OCI-LY7 (cell line): ENCODE measurements around the gene IDH3B. TPM values are rescaled to one million over a fixed set of nuclear protein-coding genes. Genes with fewer than 3 reads are reported as not detected.
A peak's percentile ranks its signal among the peaks of the same experiment; 100 is the strongest.

ENCODE experiments used
- BruUV-seq: library from RNA; stranded (reverse); fragments of 400-500 nt; replicated peaks from 2 replicates; lab custom pipeline; 2021; lab: Mats Ljungman, UMichigan
- CTCF ChIA-PET: fragments of 300-600 bp; sonication (Branson Sonifier 250); formaldehyde crosslinking; loops from one replicate; lab custom pipeline; 2022; ENCODE audit warnings: antibody characterized with exemption; ENCODE audit not compliant: unreplicated experiment; lab: Charles Lee
- POLR2A ChIA-PET: fragments of 300-600 bp; sonication (Branson Sonifier 250); formaldehyde crosslinking; loops from one replicate; lab custom pipeline; 2022; ENCODE audit warnings: antibody characterized with exemption; lab: Charles Lee
- DNase-seq: peaks from one replicate; pipeline ENCODE4 v3.0.0-alpha.2; 2015; ENCODE audit warnings: low spot score
- H2AFZ ChIP-seq: fragments of 200-600 bp; sonication (generic), shearing (Covaris generic); 2 replicates; pipeline ENCODE4 v1.6.1; 2014; ENCODE audit warnings: mild to moderate bottlenecking, antibody characterized with exemption, low read length, moderate library complexity
- H3K27ac ChIP-seq: fragments of 200-600 bp; sonication (generic); 2 replicates; pipeline ENCODE4 v1.5.1; 2014; ENCODE audit warnings: mixed run types, low read depth, mild to moderate bottlenecking, moderate library complexity, low read length, inconsistent platforms; ENCODE audit not compliant: poor library complexity, severe bottlenecking
- H3K36me3 ChIP-seq: fragments of 200-600 bp; sonication (generic); 2 replicates; pipeline ENCODE4 v1.6.1; 2014; ENCODE audit warnings: mild to moderate bottlenecking, antibody characterized with exemption, low read length, moderate library complexity, mixed read lengths; ENCODE audit not compliant: insufficient read depth
- H3K4me1 ChIP-seq: fragments of 200-600 bp; sonication (generic); 2 replicates; pipeline ENCODE4 v1.5.1; 2014; ENCODE audit warnings: mild to moderate bottlenecking, low read length; ENCODE audit not compliant: insufficient read depth, poor library complexity, severe bottlenecking
- H3K4me2 ChIP-seq: fragments of 200-600 bp; sonication (generic); 2 replicates; pipeline ENCODE4 v1.6.1; 2014; ENCODE audit warnings: mild to moderate bottlenecking, low read length
- H3K4me3 ChIP-seq: fragments of 200-600 bp; sonication (generic); 2 replicates; pipeline ENCODE4 v1.5.1; 2014; ENCODE audit warnings: mild to moderate bottlenecking, low read depth, low read length; ENCODE audit not compliant: poor library complexity, severe bottlenecking
- H3K79me2 ChIP-seq: fragments of 200-600 bp; sonication (generic); 2 replicates; pipeline ENCODE4 v1.6.1; 2016; ENCODE audit warnings: low read depth, mild to moderate bottlenecking, low read length, moderate library complexity, mixed read lengths; ENCODE audit not compliant: insufficient read depth
- H3K9me2 ChIP-seq: fragments of 200-600 bp; sonication (generic); 2 replicates; pipeline ENCODE4 v1.6.1; 2016; ENCODE audit warnings: mild to moderate bottlenecking, low read length, mixed read lengths; ENCODE audit not compliant: insufficient read depth
- H3K9me3 ChIP-seq: fragments of 200-600 bp; sonication (generic); 2 replicates; pipeline ENCODE4 v1.6.1; 2014; ENCODE audit warnings: mild to moderate bottlenecking, mixed run types, low read length, mixed read lengths
- H4K20me1 ChIP-seq: fragments of 200-600 bp; sonication (generic); 2 replicates; pipeline ENCODE4 v1.6.1; 2014; ENCODE audit warnings: mild to moderate bottlenecking, antibody characterized with exemption, low read length, moderate library complexity, mixed read lengths; ENCODE audit not compliant: insufficient read depth
- CTCF ChIP-seq: fragments of 200-600 bp; sonication (generic); conservative IDR thresholded peaks from 2 replicates; pipeline ENCODE4 v1.5.1; 2014; ENCODE audit warnings: mild to moderate bottlenecking, antibody characterized with exemption, low read length, moderate library complexity, mixed read lengths
- EZH2phosphoT487 ChIP-seq: fragments of 200-600 bp; sonication (generic); IDR thresholded peaks from 2 replicates; pipeline ENCODE4 v1.6.1; 2018; ENCODE audit warnings: low read depth, borderline replicate concordance, mild to moderate bottlenecking, mixed run types, antibody characterized with exemption, low read length, moderate library complexity, mixed read lengths
- intact Hi-C: fragments of 100-400 bp; cut with micrococcal nuclease; formaldehyde crosslinking; loops from one replicate; pipeline ENCODE4 v1.10.0; 2022; ENCODE audit not compliant: unreplicated experiment
- total RNA-seq, 2 experiments: library from RNA; depleted of rRNA in 1 of 2; stranded (reverse); fragments of >200 nt in 1 of 2; shearing (Covaris generic) in 1 of 2; gene quantifications; 2 replicates each; pipeline ENCODE4 v1.2.3, GENCODE V29; 2014 to 2022

Gene IDH3B
- total RNA-seq, 2 experiments from 2014 or later: 142 to 154 TPM

DNA sequence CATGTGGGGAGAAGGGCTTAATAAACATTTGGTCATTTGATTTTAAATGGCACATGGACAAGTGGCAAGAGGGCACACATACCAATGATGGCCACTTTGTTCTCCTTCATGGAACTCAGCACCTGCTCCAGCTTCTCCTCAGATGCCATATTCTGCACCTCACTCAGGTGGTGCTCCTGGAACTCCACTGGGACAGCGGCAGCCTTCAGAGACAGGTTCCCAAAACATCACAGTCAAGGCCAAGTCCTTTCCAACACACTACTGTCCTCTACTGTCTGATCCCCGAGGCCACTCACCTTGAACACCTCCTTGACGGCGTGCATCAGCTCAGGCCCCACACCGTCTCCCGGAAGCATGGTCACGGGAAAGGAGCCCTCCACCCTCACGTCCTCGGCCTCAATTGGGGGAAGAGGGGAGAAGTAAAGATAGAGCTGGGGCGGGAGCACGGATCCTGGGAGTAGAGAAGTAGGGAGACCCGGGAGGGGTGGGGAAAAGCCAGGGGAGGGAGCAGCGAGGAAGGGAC lies 591 bp downstream of the IDH3B start:
- H3K79me2 ChIP-seq: peaks cover 19% of the 10 kb centered on the region
- no peak for DNase-seq
- H3K27ac ChIP-seq: peak overlapping the region; percentile 74
- no peaks in the 10 kb centered on the region for H3K9me2 ChIP-seq
- peak overlapping the region; percentile 92 for H3K4me2 ChIP-seq
- H3K36me3 ChIP-seq: peaks cover 51% of the 10 kb centered on the region
- intact Hi-C loops: no loop called here
- CTCF ChIA-PET: interaction anchor here (0.6 kb wide), 1 partner anchor 966 kb away, joined by 3 read pairs; no protein-coding TSS in a partner anchor
- TSS peak; percentile 64 for BruUV-seq
- no peak for TF ChIP-seq CTCF
- TF ChIP-seq EZH2phosphoT487: no peak
- H4K20me1 ChIP-seq: no peaks in the 10 kb centered on the region
- H3K4me1 ChIP-seq: peaks cover 21% of the 10 kb centered on the region
- peak overlapping the region; percentile 97 for H3K4me3 ChIP-seq
- POLR2A ChIA-PET: interaction anchor here (1.0 to 2.2 kb wide), 3 partner anchors 9 to 25 kb away, joined by 3 to 24 read pairs (median 19); no protein-coding TSS in a partner anchor
- H3K9me3 ChIP-seq: no peaks in the 10 kb centered on the region
- H2AFZ ChIP-seq: peak overlapping the region; percentile 89; the same call in 1 of the 2 replicates

- no peaks in the 10 kb centered on the region for H3K9me2 ChIP-seq
- no peak overlapping the region for H2AFZ ChIP-seq
- H3K4me1 ChIP-seq: peaks cover 31% of the 10 kb centered on the region
- ChIA-PET POLR2A (no interaction called here), CTCF (no interaction called here)
- peaks cover 90% of the 10 kb centered on the region for H3K36me3 ChIP-seq
- no peak for DNase-seq
- H4K20me1 ChIP-seq: peaks cover 25% of the 10 kb centered on the region
- H3K79me2 ChIP-seq: peaks cover 35% of the 10 kb centered on the region
- H3K9me3 ChIP-seq: no peaks in the 10 kb centered on the region
- H3K4me3 ChIP-seq: no peak overlapping the region
- TF ChIP-seq EZH2phosphoT487: no peak
- no peak overlapping the region for H3K27ac ChIP-seq
- intact Hi-C loops: loop anchor here (10.0 kb wide), 1 partner anchor 545 kb away; the partner anchor contains the start of genes DDRGK1 and ITPA
- no peak overlapping the region for H3K4me2 ChIP-seq
- no TSS peak for BruUV-seq
These were observed 4.5 kb downstream of the IDH3B start for GRCh38 chr20:2659547-2659946.

DNA sequence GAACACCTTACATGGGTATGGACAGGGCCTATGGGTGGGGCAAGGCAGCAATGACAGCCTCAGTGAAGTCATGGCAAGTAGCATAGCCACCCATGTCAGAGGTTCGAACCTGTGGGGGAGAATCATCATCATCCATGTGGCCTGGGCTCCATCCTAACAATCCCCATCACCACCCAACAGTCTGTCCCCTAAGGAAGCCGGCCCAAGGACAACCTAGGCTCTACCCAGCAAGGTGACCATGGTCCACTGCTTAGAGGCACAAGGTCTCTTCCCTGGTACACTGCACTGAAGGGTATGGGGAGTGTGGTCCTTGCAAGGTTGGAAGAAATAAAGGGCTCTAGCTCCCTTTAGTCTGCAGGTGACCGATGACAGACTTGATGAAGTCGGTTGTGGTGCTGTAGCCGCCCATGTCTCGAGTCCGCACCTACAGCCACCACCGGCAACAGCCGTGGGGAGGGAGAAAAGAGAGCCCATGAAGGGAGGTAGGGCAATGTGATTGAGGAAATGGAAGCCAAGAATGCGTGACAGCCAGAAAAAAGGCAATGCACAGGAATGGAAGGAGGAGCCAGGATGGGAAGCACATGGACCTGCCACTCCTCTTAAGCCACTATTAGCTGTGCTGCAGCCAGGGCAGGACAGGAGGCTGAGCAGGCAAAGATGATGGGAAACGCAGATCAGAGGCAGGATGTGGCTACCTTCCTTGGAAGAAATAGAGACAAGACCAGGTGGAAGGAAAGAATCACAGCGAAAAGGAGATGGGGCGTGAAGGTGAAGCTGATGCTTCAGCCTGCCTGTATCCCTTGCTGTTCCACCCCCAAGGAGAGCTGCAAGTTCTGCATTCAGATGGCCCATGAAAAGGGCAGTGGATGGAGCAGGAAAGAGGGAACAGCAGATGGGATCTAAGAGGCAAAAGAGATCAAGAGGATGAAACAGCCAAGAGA lies 5.3 kb downstream of the IDH3B start:
- intact Hi-C loops: loop anchor here (10.0 kb wide), 1 partner anchor 546 kb away; the partner anchor contains the start of genes DDRGK1 and ITPA
- DNase-seq: no peak
- H3K36me3 ChIP-seq: peaks cover 98% of the 10 kb centered on the region

More for the DNA sequence above, 5.3 kb downstream of the IDH3B start:
- Histone ChIP-seq H3K4me2 (no peak overlapping the region), H3K4me1 (peaks cover 34% of the 10 kb centered on the region), H3K9me2 (no peaks in the 10 kb centered on the region), H2AFZ (no peak overlapping the region), H3K4me3 (no peak overlapping the region), H3K9me3 (no peaks in the 10 kb centered on the region), H3K79me2 (peaks cover 41% of the 10 kb centered on the region), H4K20me1 (peaks cover 33% of the 10 kb centered on the region), H3K27ac (peak overlapping the region; percentile 3)
- no peak for TF ChIP-seq CTCF
- no peak for TF ChIP-seq EZH2phosphoT487
- ChIA-PET POLR2A (interaction anchor here (0.5 kb wide), 1 partner anchor 1814 kb away, joined by 3 read pairs; no protein-coding TSS in a partner anchor), CTCF (no interaction called here)
- BruUV-seq: no TSS peak
